Stimulated activated CD4-positive, alpha-beta T cell treated with anti-CD3 and anti-CD28 coated beads, Interleukin-1b, Interleukin-23, amount 100 ng/mL, for 24 hours (primary cell): Measurements from ENCODE around the gene RNLS.

Experiments used
- DNase-seq, 4 experiments: peaks; one replicate each; pipeline ENCODE4 v3.0.0-alpha.2; 2020; ENCODE audit warnings: low read depth in 4 of 4, low spot score in 1 of 4

RNLS gene

GRCh38 chr10:88482220-88482619, 100.9 kb downstream of the RNLS start:
- DNase-seq: no peak

GRCh38 chr10:88478256-88478655, 104.9 kb downstream of the RNLS start:
- DNase-seq: no peak

- DNase-seq: no peak
These were observed 105.6 kb downstream of the RNLS start for GRCh38 chr10:88477343-88478085.

GRCh38 chr10:88474884-88475844, 108.0 kb downstream of the RNLS start:
- DNase-seq: no peak

GRCh38 chr10:88473989-88474883, 108.9 kb downstream of the RNLS start:
- no peak for DNase-seq

- DNase-seq: no peak
These were observed 110.6 kb downstream of the RNLS start for GRCh38 chr10:88472540-88472939.

GRCh38 chr10:88471899-88472298, 111.2 kb downstream of the RNLS start:
- DNase-seq: no peak

- DNase-seq: no peak
These were observed 115.2 kb downstream of the RNLS start for GRCh38 chr10:88467835-88468485.

- no peak for DNase-seq
These were observed 116.3 kb downstream of the RNLS start for GRCh38 chr10:88466786-88467185.

- DNase-seq: no peak
These were observed 117.4 kb downstream of the RNLS start for GRCh38 chr10:88465765-88466164.

- DNase-seq: no peak
These were observed 119.3 kb downstream of the RNLS start for GRCh38 chr10:88463811-88464210.

- DNase-seq: no peak
These were observed 121.7 kb downstream of the RNLS start for GRCh38 chr10:88461426-88461825.

GRCh38 chr10:88459530-88459929, 123.6 kb downstream of the RNLS start:
- DNase-seq: no peak

- DNase-seq: no peak
These were observed 124.9 kb downstream of the RNLS start for GRCh38 chr10:88458209-88458608.

GRCh38 chr10:88457660-88458059, 125.5 kb downstream of the RNLS start:
- DNase-seq: no peak

- DNase-seq: no peak
These were observed 126.4 kb downstream of the RNLS start for GRCh38 chr10:88456730-88457129.

GRCh38 chr10:88455831-88456230, 127.3 kb downstream of the RNLS start:
- no peak for DNase-seq

- no peak for DNase-seq
These were observed 132.9 kb downstream of the RNLS start for GRCh38 chr10:88450201-88450600.

GRCh38 chr10:88442716-88443115, 140.4 kb downstream of the RNLS start:
- no peak for DNase-seq

- no peak for DNase-seq
These were observed 142.6 kb downstream of the RNLS start for GRCh38 chr10:88440541-88440940.

- DNase-seq: no peak
These were observed 143.2 kb downstream of the RNLS start for GRCh38 chr10:88439932-88440331.
